Esophagus muscularis mucosa (tissue), 4 donors: Measurements from ENCODE around the gene SPRR2B. TPM values are rescaled to one million over a fixed set of nuclear protein-coding genes. Genes with fewer than 3 reads are reported as not detected.
"Not testable (repeated sequence)": the region's sequence is repeated elsewhere in the genome, so short reads cannot be mapped to it uniquely, and the experiment has no call there.

ENCODE experiments used
- DNase-seq: peaks from one replicate; pipeline ENCODE4 v3.0.0-alpha.2; 2017; ENCODE audit errors: extremely low spot score
- H3K27ac ChIP-seq, 4 donors: fragments of 200-600 bp; sonication (generic); replicated peaks in 1 of 4; 1 replicate in 3 of 4; 2 replicates in 1 of 4; pipeline ENCODE4 v1.5.1; 2016 to 2019; ENCODE audit warnings: mild to moderate bottlenecking in 1 of 4
- H3K27me3 ChIP-seq, 4 donors: fragments of 200-600 bp; sonication (generic); one replicate each; pipeline versions ENCODE4 v1.5.1 to v1.6.0; 2016 to 2019
- H3K36me3 ChIP-seq, 4 donors: fragments of 200-600 bp; sonication (generic); one replicate each; pipeline ENCODE4 v1.5.1; 2016 to 2019
- H3K4me1 ChIP-seq, 4 donors: fragments of 200-600 bp; sonication (generic); one replicate each; pipeline ENCODE4 v1.5.1; 2016 to 2019
- H3K4me3 ChIP-seq, 4 donors: fragments of 200-600 bp; sonication (generic); 1 replicate in 2 of 4; 2 replicates in 2 of 4; pipeline ENCODE4 v1.5.1; 2016 to 2019; ENCODE audit warnings: mild to moderate bottlenecking in 4 of 4, moderate library complexity in 1 of 4
- H3K9me3 ChIP-seq, 4 donors: fragments of 200-600 bp; sonication (generic); 1 replicate in 3 of 4; 2 replicates in 1 of 4; pipeline ENCODE4 v1.5.1; 2016 to 2019
- EP300 ChIP-seq: sonication (generic); formaldehyde crosslinking; IDR thresholded peaks from one replicate; pipeline ENCODE4 v1.6.1; 2017; ENCODE audit warnings: antibody characterized with exemption
- POLR2A ChIP-seq: fragments of 450-650 bp; IDR thresholded peaks from one replicate; pipeline ENCODE4 v1.6.1; 2017; ENCODE audit warnings: antibody characterized with exemption, moderate library complexity, mild to moderate bottlenecking, low read depth
- POLR2AphosphoS5 ChIP-seq, 2 donors: sonication (generic); formaldehyde crosslinking; IDR thresholded peaks; one replicate each; pipeline ENCODE4 v1.6.1; 2017; ENCODE audit warnings: antibody characterized with exemption in 2 of 2
- WGBS: methylation state at CpG from one replicate; pipeline ENCODE4 v1.1.5; 2018; 5-methylcytosine and 5-hydroxymethylcytosine counted together
- intact Hi-C: fragments of 100-400 bp; cut with DNase I; formaldehyde crosslinking; loops from one replicate; pipeline ENCODE4 v1.15.1; 2023
- total RNA-seq, 4 donors: library from RNA; depleted of rRNA; stranded (reverse); fragments of >200 nt; gene quantifications; one replicate each; pipeline versions ENCODE4 v1.1.0 to v1.2.1, GENCODE V29; 2016
- TF ChIP-seq, protein P1 (sequence below), 3 experiments: fragments of 200-600 bp in 2 of 3; fragments of 450-650 bp in 1 of 3; sonication (generic) in 2 of 3; IDR thresholded peaks; one replicate each; pipeline ENCODE4 v1.5.1; 2017 to 2019; ENCODE audit warnings: antibody characterized with exemption in 3 of 3, mild to moderate bottlenecking in 2 of 3, moderate library complexity in 1 of 3

The SPRR2B gene
- total RNA-seq, 4 donors from 2014 or later, result not detected

DNA sequence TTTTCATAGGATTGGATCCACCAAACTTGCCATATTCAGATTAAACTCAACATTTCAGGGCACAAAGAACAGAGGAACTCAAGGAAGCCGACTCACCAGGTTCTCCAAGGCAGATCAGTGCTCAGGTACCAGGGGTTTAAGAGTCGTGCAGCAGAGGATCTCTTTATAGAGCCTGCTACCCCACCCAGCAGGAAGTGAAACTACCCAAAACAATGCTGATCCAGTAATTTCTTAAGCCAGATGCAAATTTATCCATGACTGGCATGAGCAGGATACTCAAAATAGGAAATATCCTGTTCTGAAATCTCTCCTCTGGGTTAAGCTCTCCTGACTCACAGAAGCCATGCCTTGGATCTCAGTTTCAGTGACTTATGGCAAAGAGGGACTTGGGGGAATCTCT, 14.0 kb downstream of the SPRR2B start, which contains the start of gene SPRR2A:
TSS of gene SPRR2A (minus strand) at position 138 of the 400 bp plus-strand sequence. CDS start 777 bp downstream, outside the sequence.
- TF ChIP-seq POLR2A, result no peak
- TF ChIP-seq, protein P1, sequence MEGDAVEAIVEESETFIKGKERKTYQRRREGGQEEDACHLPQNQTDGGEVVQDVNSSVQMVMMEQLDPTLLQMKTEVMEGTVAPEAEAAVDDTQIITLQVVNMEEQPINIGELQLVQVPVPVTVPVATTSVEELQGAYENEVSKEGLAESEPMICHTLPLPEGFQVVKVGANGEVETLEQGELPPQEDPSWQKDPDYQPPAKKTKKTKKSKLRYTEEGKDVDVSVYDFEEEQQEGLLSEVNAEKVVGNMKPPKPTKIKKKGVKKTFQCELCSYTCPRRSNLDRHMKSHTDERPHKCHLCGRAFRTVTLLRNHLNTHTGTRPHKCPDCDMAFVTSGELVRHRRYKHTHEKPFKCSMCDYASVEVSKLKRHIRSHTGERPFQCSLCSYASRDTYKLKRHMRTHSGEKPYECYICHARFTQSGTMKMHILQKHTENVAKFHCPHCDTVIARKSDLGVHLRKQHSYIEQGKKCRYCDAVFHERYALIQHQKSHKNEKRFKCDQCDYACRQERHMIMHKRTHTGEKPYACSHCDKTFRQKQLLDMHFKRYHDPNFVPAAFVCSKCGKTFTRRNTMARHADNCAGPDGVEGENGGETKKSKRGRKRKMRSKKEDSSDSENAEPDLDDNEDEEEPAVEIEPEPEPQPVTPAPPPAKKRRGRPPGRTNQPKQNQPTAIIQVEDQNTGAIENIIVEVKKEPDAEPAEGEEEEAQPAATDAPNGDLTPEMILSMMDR (IDR thresholded peaks at IDR 0.05), result no peak
- no peak for TF ChIP-seq POLR2AphosphoS5 (IDR thresholded peaks at IDR 0.05)
- intact Hi-C loops, result no loop called here
- no peak for DNase-seq

DNA sequence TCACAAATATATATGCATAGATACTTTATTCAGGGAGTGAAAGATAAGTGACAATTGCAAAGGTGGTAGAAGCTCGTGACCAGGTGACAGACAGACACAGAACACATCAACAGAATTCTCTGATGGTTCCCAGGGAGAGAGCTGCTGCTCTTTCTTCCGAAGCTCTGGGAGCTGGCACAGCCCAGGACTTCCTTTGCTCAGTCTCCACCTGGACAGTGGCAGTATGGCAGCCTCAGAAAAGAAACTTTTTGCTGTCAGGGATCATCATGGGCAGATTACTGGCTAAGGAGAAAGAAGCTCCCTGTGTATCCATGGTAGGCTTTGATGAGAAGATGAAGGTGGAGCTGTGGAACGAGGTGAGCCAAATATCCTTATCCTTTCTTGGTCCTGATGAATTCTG, 15.3 kb downstream of the SPRR2B start:
- H3K27me3 ChIP-seq, H3K4me1 ChIP-seq, H3K4me3 ChIP-seq, H3K27ac ChIP-seq, DNase-seq, H3K9me3 ChIP-seq, intact Hi-C loops, H3K36me3 ChIP-seq: not testable (repeated sequence)
- WGBS, result 69% methylated on average over 3 of the region's 3 CpGs

More for the DNA sequence above, 14.0 kb downstream of the SPRR2B start, which contains the start of gene SPRR2A:
- H3K9me3 ChIP-seq, result peaks cover 0 to 8% (median 0%) of the 10 kb centered on the region in 4 donors
- 65% methylated on average over 2 of the region's 2 CpGs for WGBS
- no peak within 1 kb of the TSS for H3K4me3 ChIP-seq
- no peaks in the 10 kb centered on the region for H3K27me3 ChIP-seq
- no peak within 1 kb of the TSS for H3K27ac ChIP-seq
- no peaks in the 10 kb centered on the region for H3K4me1 ChIP-seq
- H3K36me3 ChIP-seq, result no peaks in the 10 kb centered on the region

DNA sequence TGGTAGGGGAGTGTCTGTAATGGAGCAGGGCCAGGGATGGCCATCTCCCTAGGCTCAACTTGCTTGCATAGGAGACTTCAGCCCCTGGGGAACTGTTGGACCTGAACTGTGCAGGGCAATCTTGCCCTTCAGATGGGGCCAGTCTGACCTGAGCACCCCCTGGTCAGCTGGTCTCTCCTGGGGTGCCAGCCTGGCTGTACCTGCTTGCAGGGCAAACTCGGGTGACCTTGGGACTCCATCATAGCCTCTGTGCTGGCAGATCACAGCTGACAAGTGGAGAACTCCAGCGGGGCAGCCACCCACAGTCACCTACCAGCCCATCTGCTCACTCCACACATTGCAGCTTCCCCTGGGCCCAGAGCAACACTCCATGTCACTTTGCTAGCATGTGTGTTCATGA, 22.2 kb downstream of the SPRR2B start:
- Histone ChIP-seq H3K27me3 (no peaks in the 10 kb centered on the region), H3K4me3 (no peak overlapping the region), H3K27ac (no peak overlapping the region), H3K4me1 (no peaks in the 10 kb centered on the region), H3K9me3 (peaks cover 0 to 8% (median 3%) of the 10 kb centered on the region in 4 donors), H3K36me3 (no peaks in the 10 kb centered on the region)
- intact Hi-C loops, result no loop called here
- no peak for DNase-seq
- WGBS, result 50% methylated on average over 1 of the region's 2 CpGs
- TF ChIP-seq POLR2A, result no peak
- TF ChIP-seq EP300, result no peak
- no peak for TF ChIP-seq POLR2AphosphoS5 (IDR thresholded peaks at IDR 0.05)
- TF ChIP-seq, protein P1 (IDR thresholded peaks at IDR 0.05), result no peak

DNA sequence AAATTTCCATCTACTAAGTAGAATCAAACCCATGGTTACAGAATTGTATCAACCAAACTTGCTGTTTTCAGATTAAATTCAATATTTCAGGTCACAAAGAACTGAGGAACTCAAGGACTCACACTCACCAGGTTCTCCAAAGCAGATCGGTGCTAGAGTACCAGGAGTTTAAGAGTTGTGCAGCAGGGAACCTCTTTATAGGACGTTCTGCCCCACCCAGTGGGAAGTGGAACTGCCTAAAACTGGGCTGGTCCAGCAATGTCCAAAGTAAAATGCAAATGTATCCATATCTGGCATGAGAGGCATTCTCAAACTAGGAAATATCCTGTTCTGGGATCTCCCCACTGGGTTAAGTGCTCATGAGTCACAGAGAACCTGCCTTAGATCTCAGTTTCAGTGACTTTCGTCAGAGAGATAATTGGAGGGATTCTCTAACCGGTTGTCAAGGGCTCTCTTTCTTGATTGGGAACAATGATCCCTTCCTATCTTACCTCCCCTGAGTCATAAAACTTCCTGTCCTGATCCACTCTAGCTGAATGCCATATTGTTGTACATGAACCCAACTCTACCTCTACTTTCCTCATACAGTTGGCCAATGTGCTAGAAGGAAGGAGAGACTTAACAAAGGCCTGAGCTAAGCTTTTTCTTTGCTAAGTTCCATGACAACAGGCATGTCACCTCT, 30.3 kb downstream of the SPRR2B start, which contains the start of gene SPRR2D:
TSS of gene SPRR2D (minus strand) at position 171 of the 682 bp plus-strand sequence. CDS start 774 bp downstream, outside the sequence.
- intact Hi-C loops, result no loop called here
- no peak for DNase-seq
- H3K27ac ChIP-seq, result no peak within 1 kb of the TSS
- H3K4me3 ChIP-seq, result no peak within 1 kb of the TSS
- H3K9me3 ChIP-seq, result no peaks in the 10 kb centered on the region
- H3K27me3 ChIP-seq, result peaks cover 0 to 6% (median 0%) of the 10 kb centered on the region in 4 donors
- no peaks in the 10 kb centered on the region for H3K36me3 ChIP-seq
- 61% methylated on average over 4 of the region's 4 CpGs for WGBS
- H3K4me1 ChIP-seq, result no peaks in the 10 kb centered on the region
- TF ChIP-seq POLR2AphosphoS5 (IDR thresholded peaks at IDR 0.05) (no peak), EP300 (no peak), POLR2A (no peak)
- TF ChIP-seq, protein P1 (IDR thresholded peaks at IDR 0.05), result no peak

DNA sequence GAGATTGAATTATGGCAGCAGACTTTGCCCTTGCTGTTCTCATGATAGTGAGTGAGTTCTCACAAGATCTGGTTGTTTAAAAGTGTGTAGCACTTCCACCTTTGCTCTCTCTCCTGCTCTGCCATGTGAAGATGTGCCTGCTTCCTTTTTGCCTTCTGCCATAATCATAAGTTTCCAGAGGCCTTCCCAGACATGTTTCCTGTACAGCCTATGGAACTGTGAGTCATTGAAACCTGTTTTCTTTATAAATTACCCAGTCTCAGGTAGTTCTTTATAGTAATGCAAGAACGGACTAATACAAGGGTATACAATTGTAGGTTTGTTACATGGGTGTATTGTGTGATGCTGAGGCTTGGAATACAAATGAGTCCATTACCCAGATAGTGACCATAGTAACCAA, 36.2 kb downstream of the SPRR2B start:
- intact Hi-C loops, result no loop called here
- H3K27me3 ChIP-seq, result no peaks in the 10 kb centered on the region
- no peaks in the 10 kb centered on the region for H3K9me3 ChIP-seq
- DNase-seq, result no peak
- H3K36me3 ChIP-seq, result no peaks in the 10 kb centered on the region
- 94% methylated on average over 1 of the region's 1 CpG for WGBS
- H3K4me1 ChIP-seq, result no peaks in the 10 kb centered on the region
- H3K4me3 ChIP-seq, result no peak overlapping the region
- TF ChIP-seq, protein P1 (IDR thresholded peaks at IDR 0.05), result no peak
- TF ChIP-seq POLR2A (no peak), EP300 (no peak)
- H3K27ac ChIP-seq, result no peak overlapping the region
